HG03520 (cell line): Measurements from ENCODE around the gene PIR.

Experiments
- ATAC-seq: cut with Tn5 transposase; IDR thresholded peaks from one replicate; pipeline ENCODE4 v1.9.1; 2021; ENCODE audit warnings: mild to moderate bottlenecking, moderate library complexity; ENCODE audit not compliant: unreplicated experiment

The PIR gene

DNA sequence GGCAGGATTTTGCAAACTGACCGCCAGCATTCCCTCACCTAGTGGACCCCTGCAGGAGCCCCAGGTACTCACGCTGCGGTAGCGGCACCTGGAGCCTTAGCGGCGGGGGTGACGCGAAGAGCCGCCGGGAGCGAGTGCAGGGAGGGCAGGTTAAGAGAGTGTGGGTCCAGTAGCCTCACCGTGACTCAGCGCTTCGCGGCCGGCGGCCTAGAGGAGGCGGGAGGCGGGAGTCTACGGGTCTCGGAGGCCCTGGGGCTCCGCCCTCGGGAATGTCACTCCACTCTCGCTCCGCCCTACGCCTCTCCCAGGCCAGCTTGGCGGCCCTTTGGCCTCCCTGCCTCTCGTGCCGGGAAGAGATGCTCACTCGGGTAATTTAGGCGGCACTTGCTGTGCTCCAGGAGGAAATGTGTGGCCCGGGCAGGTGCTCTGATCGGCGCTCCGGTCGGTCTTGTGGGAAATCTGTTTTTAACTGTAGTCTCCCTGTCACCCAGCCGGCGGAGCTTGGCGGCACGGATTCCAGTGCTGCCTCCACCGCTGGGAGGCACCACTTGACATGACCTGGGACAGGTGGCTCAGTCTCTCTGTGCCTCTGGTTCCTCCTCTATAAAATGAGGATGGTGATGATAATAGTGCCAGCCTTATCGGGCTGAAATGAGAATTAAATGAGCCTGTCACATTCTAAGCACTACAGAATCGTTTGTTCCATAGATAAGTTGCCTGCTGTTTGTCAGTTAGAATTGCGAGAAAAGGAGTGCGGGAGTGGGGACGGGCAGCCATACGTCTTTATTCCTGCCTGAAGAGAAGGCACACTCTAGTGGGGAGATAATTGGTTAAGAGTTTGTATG lies at the start of gene PIR:
PIR (minus strand) TSS at position 216 of the 845 bp plus-strand sequence. CDS start 2,076 bp downstream, outside the sequence.
- ATAC-seq, result peak; percentile 86

DNA sequence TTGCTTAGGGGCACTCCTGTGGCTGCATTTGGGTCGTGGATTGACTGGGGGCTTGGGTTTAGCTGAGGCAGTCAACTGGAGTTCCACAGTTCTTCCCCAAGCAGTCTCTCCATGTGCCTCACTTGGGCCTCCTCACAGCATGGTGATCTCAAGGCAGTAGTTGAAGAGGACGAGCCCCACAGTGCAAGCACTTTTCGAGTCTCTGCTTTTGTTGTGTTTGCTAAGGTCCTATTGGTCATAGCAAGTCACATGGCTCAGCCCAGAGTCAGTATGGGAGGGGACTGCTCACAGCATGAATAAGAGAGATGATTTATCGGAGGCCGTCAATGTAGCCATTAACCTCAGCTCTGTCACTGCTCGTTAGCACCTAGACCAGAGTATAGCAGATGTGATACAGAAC lies 37.2 kb upstream of the PIR start:
- ATAC-seq, result no peak

DNA sequence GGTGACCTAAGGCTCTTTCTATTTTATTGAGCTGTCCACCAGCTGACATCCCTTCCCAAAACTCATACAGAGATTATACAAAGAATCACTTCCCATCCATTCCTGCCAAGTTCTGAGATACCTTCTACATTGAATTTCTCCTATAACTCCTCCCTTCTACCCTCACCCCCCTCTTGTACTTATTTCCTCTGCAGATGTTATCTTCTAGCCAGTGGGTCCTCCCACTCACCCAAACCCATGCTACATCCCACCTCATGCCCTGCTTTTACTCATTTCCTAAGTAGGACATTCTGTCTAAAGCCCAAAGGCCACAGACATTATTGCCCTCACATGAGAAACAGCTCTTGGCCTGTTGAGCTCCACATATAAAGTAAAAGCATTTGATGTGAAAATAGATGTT lies 36.0 kb upstream of the PIR start:
- ATAC-seq, result no peak

DNA sequence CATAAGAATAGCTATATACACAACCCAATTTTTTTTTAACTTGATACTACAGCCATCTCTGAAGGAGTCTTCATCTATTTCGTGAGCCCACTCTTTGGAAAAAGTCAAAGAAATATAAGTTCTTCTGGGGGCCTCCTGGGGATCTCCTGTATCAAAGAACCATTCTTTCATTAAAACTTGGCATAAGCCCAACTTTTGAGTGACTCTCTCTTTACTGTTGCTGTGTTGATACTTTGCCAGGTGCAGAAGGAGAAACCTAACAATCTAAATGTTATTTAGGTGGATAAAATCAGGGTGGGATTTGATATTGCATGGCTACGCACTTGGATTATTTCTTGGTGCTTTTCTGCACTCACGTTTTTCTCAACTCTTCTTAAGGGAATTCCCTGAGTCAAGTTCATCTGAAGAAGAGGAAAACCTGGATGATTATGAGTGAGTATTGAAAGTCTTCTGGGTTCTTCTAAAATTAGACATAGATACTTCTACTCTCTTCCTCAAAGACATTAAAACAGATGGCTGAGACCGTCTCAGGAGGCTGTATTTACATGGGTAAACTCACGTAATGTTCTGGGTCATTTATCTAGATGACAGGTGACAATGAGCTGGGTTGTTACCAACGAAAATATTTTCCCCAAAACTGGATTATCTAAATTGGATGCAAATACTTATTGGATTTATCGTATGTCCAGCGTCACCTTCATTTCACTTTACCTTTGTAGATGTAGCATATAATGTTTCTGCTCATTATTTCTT lies 32.7 kb upstream of the PIR start:
- no peak for ATAC-seq

DNA sequence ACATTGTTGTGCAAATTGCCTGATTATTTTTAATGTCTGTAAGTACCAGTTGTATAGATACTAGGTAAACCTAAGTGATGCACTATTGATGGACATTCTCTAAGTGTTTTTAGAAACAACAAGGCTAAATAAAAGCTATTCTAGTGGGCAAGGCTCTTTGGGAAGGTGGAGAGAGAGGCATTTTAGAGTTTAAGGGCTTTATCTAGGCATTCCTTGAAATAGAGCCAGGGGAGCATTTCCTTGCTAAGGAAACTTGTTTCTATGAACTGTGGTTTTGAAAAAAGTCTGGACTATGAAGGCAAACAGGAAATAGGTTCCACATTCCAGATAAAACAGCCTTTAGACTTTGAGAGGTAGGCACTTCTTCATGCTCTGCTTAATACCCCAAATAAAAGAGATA lies 31.3 kb upstream of the PIR start:
- no peak for ATAC-seq

DNA sequence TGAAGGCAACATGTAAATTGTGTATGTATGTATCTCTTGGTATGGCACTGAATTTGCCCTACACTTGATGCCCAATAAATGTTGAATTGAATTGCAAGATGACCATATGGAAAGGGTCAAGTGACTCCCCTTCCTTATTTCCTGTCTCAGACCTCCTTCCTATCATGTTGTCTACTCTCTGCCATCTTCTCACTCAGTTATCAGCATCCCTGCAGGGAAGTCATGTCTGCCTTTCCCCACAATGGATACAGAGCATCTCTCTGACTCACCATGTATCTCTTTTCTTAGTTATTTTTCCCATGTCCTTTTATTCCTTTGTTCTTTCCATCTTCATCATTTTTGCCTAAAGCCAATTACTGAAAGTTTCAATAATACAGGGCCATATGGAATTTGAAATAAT lies 30.0 kb upstream of the PIR start:
- no peak for ATAC-seq

DNA sequence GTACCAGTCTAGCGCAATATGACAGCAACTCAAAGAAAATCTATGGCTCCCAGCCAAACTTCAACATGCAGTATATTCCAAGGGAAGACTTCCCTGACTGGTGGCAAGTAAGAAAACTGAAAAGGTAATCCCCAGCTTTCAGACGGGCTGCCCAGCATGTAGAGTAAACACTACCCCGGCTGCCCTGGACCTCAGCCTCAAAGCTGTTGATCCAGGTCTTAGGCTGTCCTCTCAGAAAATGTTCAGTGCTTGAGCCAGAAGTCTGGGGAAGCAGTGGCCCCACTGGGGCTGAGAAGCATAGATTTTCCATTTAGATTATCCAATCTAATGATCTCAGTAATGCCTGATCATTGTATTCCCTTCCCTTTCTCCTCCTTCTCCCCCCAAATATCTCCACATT lies 29.3 kb upstream of the PIR start:
- ATAC-seq, result no peak

DNA sequence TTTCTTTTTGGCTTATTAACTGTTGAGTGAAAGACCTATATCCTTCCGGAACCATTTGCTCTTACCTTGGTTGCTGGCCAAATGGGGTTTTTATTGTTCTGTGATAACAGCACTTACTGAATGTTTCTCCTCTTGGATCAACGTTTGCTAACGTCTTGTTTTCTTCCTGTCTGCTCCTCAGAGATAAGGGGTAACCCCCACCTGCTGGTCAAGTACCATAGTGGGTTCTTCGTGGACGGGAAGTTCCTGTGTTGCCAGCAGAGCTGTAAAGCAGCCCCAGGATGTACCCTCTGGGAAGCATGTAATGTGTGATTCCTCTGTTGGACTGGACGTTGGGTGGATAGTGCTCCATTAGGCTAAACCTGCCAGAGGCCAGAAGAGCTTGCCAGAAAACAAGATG lies 22.8 kb upstream of the PIR start:
- no peak for ATAC-seq

DNA sequence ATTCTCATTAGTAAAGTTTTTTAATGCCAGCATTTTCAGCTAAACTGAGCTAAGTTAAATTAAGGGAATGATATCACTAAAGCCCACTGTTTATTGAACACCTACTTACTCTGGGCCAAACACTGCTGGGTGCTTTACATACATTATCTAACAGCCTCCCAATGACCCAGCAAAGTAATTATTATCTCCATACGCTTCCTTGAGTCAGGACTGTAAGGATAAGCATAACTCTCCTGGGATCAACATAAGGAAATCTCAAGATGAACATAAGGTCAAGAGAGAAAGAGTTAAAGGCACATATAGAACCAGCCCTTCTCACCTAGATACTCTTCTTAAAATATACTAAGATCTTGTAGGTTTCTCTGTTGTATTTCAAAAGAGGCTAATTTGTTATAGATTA lies 21.1 kb upstream of the PIR start:
- no peak for ATAC-seq

DNA sequence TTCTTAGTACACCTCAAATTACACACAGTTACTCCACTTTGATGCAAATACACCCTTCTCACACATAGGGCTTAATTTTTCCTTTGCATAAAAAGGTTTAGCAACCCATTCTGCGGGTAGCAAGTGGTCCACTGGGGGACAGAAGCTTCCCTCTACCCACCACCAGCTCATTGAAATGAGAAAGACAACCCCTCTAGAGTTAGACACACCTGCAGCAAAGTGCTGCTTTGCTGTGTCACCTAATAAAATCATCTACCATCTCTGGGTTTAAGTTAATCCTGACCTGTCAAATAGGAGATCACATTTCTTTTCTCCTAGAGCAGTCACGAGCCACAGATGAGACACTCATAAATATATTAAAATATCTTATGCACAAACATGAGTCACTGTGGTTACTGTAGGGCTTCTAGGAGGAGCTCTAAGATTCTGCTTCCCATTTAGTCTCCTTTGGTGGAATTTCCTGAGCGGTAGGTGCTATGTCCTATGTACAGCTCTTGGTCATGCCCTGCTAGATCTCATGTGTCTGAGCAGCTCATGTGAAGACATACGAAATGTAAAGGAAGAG lies 19.4 kb upstream of the PIR start:
- ATAC-seq, result no peak

DNA sequence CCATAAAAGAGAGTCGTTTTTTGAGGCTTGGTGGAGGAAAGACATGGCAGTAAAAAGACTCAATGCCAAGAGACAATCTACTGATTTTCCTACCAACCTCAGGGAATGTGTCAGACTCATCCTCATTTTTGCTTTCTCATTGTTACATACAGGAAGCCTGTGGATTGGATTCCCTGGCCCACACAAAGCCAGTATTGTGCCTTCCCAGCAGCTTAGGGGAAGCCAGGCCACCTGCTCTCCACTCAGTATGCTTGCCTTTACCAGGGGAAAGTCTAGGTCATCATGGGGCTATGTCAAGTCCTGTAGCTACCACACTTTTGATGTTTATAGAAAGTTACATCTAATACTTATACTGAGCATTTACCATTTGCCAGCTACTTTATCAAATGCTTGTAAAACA lies 18.4 kb upstream of the PIR start:
- no peak for ATAC-seq

DNA sequence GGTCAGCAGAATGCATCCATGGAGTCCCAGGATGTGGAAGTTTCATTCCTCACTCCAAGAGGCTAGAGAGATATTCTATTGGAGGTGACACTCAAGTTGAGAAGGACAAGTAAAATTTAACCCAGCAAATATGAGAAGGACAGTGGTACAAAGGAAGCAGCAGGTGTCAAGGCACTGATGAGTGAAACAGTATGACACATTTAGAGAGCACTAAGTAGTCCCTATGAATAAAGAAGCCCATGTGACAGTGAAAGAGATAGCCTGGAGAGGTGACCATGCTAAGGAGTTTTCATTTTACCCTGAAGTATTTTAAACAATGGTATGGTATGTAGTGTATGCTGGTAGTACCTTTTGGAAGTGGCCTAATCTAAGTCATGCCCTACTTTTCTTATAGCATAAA lies 16.7 kb upstream of the PIR start:
- no peak for ATAC-seq

DNA sequence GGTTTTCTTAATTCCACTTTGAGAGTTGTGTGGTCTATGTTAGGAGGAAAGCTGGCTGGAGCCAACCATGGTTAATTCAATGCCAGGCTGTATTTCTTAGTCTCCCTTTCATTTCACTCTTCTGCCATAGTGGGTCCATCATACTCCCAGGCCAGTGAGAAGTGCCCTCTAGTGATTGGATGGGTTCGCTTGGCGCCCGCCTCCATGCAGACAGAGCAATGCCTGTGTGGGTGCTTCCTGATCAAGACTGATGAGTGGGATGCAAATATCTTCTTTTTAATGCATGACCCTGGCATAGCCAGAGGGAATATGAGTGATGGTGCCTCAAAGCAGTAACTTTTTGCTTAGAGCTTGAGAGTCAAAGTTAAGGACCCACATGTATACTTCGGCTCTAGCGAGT lies 13.9 kb upstream of the PIR start:
- ATAC-seq, result no peak

DNA sequence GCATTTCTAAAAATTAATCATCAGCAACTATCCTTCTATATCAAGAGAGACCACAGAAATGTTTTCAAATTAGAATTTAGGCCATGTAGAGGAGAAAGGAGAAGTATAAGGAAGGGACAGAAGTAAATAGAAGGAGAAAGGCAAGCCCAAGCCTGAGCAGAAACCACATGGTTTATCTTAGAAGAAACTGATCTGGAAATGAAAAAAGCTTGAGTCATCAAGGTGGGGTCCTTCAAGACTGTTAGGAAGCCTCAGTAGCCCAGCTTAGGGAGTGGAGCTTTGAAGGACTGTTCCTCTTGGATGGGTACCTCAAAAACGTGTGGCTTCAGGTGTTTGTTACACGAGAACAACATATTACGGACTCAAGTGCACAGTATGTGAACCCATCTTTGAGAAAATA lies 12.0 kb upstream of the PIR start:
- no peak for ATAC-seq

DNA sequence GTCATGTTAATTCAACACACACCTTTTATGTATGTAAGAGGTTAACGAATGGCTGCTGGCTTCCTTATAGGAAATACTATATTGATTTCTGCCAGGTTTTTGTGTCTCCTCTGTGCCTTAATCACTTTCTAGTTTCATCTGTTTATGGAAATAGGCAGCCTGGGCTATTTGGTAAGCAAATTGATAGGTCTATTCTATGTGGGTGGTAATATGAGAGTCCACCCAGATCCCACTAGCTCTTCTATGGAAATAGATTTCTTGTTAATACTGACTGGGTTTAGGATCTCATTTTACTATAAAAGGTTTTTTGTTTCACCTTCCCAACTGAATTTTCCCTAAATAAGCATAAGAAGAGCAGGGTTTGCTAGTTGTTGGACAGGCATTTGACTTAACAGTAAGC lies 11.5 kb upstream of the PIR start:
- no peak for ATAC-seq

DNA sequence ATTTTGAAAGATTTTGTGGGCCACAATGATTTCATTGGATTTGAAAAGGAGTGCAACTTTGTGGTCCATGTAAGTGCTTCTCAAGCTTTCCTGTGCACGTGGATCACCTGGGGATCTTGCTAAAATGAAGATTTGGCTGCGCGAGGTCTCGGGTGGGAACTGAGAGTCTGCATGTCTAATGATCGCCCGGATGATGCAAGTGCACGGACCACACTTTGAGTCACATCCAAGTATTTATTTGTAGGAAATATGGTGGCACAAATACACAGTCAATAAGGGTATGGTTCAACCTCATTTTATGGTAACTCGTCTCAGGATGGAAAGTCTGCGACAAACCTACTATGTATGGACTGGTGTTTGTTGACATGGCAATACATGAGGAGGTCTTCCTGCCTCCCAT lies 8.4 kb upstream of the PIR start:
- no peak for ATAC-seq

DNA sequence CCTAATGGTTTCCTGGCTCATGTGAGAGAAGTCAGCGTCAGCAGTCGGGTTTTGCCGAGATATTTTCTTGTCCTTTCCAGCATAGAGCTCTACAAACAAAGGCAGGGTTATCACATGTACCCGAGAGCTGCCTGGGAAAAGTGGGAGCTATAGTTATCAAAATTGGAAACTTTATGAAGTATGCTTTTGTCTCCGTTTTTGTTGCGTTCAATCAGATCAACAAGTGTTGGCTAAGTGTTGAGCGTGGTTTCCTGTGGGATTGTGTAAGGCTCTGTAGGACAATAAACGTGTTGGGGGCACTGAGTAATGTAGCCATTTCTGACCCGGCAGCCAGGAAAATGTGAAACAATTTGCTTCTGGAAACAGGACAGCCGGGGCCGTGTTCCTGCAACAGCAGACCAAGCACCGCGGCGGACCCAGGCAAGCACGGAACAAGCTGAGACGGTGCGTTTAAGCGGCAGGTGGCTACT lies 7.4 kb upstream of the PIR start, which contains the start of gene BMX:
BMX (plus strand) TSS at position 311 of the 470 bp plus-strand sequence. CDS start 7,547 bp downstream, outside the sequence.
- ATAC-seq, result no peak

DNA sequence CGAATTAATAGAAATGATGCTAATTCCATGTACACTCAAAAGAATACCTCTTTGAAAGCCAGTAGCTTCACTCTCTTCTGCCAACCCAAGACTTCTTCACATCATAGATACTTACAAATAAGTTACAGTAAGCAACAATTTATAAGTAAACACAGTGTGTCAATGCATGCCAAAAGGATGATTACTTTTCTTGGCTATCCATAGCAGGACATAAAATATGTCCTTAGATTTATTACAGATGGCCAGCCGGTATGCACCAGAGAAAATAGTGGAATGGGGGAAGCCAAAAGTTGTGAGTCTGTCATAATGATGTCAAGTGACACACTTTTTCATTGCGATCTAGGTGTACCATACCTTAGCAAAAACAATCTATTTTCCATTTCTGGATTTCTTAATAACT lies 6.8 kb upstream of the PIR start:
- no peak for ATAC-seq

DNA sequence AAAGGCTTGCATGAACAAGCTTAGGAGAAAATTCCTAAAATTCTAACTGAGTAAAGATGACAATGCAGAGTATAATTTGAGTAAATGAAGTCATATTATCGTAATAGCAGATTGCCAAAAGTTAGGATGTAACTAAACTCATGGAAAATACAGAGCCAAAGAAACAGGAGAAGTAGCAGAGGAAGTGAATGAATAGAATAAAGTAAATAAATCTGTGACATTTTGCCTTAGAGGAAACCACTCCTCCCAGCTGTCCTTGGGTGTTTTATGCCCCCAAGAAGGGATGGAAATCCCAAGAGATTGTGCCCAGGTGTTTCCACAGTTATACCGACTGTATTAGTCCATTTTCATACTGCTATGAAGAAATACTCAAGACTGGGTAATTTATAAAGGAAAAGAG lies 5.6 kb upstream of the PIR start:
- ATAC-seq, result no peak

DNA sequence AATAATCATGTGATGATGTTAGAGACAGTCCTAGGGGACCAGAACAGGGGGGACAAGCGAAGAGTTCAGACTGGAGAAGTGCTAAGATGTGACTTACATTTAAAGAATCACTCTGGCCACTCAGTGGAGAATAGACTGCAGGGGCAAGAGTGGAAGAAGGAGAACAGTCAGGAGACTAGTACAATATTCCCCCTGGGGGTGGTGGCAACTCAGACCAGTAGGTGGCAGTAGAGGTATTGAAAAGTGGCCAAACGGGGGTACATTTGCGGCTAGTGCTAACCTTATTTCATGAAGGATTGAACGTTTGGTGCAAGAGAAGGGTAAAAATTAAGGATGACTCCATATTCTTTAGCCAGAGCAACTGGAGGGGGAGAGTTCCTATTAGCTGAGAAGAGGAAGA lies 4.7 kb upstream of the PIR start:
- ATAC-seq, result no peak

DNA sequence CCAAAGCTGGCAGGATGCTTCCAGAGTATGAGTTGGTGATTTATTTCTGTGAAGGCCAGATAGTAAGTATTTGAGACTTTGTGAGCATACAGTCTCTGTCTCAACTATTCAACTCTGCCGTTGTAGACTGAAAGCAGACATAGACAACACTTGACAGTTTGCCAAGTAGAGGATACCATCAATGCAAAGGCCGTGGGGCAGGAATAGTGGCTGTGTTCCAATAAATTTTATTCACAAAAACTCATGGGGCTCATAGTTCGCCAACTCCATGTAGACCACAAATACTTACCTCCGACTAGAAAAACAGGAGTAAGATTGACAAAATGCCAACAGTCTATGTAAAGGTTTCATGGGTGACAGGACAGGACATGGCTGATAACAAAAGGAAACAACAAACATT lies 3.7 kb upstream of the PIR start:
- ATAC-seq, result no peak

DNA sequence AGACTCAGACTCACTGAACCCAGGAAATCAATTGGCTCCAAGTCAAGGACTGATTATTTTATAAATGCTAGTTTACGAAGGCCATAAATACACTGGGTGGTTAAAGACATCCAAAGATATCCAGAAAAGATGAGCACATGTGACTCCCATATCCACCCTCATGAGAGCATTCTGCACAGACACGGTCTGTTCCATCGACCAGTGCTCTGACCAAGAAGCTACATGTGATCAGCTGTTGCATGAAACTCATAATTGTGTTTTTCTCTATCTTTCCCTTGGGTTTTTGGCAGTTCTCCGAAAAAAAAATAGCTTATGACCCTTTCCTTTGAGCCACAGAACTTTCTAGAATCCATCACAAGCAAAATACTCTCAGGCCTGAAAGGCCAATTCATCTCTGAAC lies 2.7 kb upstream of the PIR start:
- no peak for ATAC-seq
